Spleen (tissue), 11 donors: ENCODE data around the gene TNFRSF25. TPM values are rescaled to one million over a fixed set of nuclear protein-coding genes. Genes with fewer than 3 reads are reported as not detected.

Source experiments
- DNase-seq: peaks from one replicate; pipeline ENCODE4 v3.0.0-alpha.2; 2020
- H3K27ac ChIP-seq, 8 donors: fragments of 200-600 bp; sonication (generic) in 7 of 8; 1 replicate in 4 of 8; 2 replicates in 4 of 8; pipeline versions ENCODE4 v1.5.0 to v1.8.0; 2016 to 2021; ENCODE audit warnings: inconsistent platforms in 4 of 8, mild to moderate bottlenecking in 4 of 8, moderate library complexity in 1 of 8
- H3K27me3 ChIP-seq, 7 donors: fragments of 200-600 bp; sonication (generic) in 6 of 7; replicated peaks in 1 of 7; 1 replicate in 4 of 7; 2 replicates in 3 of 7; pipeline versions ENCODE4 v1.5.0 to v1.8.0; 2016 to 2021; ENCODE audit warnings: inconsistent platforms in 3 of 7, mild to moderate bottlenecking in 1 of 7
- H3K36me3 ChIP-seq, 6 donors: fragments of 200-600 bp; sonication (generic) in 5 of 6; 1 replicate in 4 of 6; 2 replicates in 2 of 6; pipeline versions ENCODE4 v1.5.0 to v1.8.0; 2016 to 2021; ENCODE audit warnings: inconsistent platforms in 2 of 6
- H3K4me1 ChIP-seq, 6 donors: fragments of 200-600 bp; sonication (generic) in 5 of 6; 1 replicate in 3 of 6; 2 replicates in 3 of 6; pipeline versions ENCODE4 v1.5.0 to v1.8.0; 2016 to 2021; ENCODE audit warnings: inconsistent platforms in 3 of 6
- H3K4me3 ChIP-seq, 8 donors: fragments of 200-600 bp; sonication (generic) in 7 of 8; 1 replicate in 4 of 8; 2 replicates in 4 of 8; pipeline versions ENCODE4 v1.5.0 to v1.8.0; 2016 to 2021; ENCODE audit warnings: inconsistent platforms in 4 of 8, mild to moderate bottlenecking in 4 of 8, moderate library complexity in 2 of 8
- H3K9me3 ChIP-seq, 8 donors: fragments of 200-600 bp; sonication (generic) in 7 of 8; 1 replicate in 4 of 8; 2 replicates in 4 of 8; pipeline versions ENCODE4 v1.5.0 to v1.8.0; 2016 to 2021; ENCODE audit warnings: inconsistent platforms in 4 of 8
- POLR2A ChIP-seq, 3 donors: fragments of 450-650 bp; IDR thresholded peaks; one replicate each; pipeline ENCODE4 v1.5.1; 2017; ENCODE audit warnings: antibody characterized with exemption in 3 of 3, mild to moderate bottlenecking in 1 of 3
- POLR2AphosphoS5 ChIP-seq, 3 donors: sonication (generic); formaldehyde crosslinking; IDR thresholded peaks; one replicate each; pipeline ENCODE4 v1.5.1; 2017; ENCODE audit warnings: antibody characterized with exemption in 3 of 3
- WGBS, 5 donors: extraction: QIAGEN DNeasy Blood & Tissue Kit in 3 of 5; methylation state at CpG; one replicate each; pipeline versions ENCODE4 v1.1.5 to v1.1.7; 2013 to 2018; 5-methylcytosine and 5-hydroxymethylcytosine counted together
- intact Hi-C: fragments of 100-400 bp; cut with DNase I; formaldehyde crosslinking; loops from one replicate; pipeline ENCODE4 v1.15.0; 2023; ENCODE audit warnings: low total_unique reads
- polyA plus RNA-seq, 3 donors: library from polyadenylated mRNA; stranded (reverse); fragments of 200-250 nt; gene quantifications; one replicate each; pipeline ENCODE4 v1.2.1, GENCODE V29; 2013
- total RNA-seq, 7 donors: library from RNA; depleted of rRNA in 3 of 7; stranded (reverse); fragments of >200 nt in 3 of 7; fragmentation: NEBNext Ultra II Directional in 4 of 7; extraction: Animal tissue kit (Norgen Biotek cat#: 25700) in 4 of 7; gene quantifications; one replicate each; pipeline versions ENCODE4 v1.1.0 to v1.2.1, GENCODE V29; 2016 to 2021
- TF ChIP-seq, protein P1 (sequence below), 11 experiments: fragments of 200-600 bp in 7 of 11; fragments of 450-650 bp in 4 of 11; sonication (generic) in 4 of 11; IDR thresholded peaks in 8 of 11; conservative IDR thresholded peaks in 3 of 11; 1 replicate in 7 of 11; 2 replicates in 4 of 11; pipeline versions ENCODE4 v1.4.0 to v1.8.0; 2016 to 2021; ENCODE audit warnings: antibody characterized with exemption in 11 of 11, inconsistent platforms in 4 of 11, mild to moderate bottlenecking in 1 of 11
- donor health status: healthy with polysubstance abuse.
- donor health status: DM: no; HTN: no; CAD: no; lungs with moderate emphysema.
- donor health status: DM: no; HTN: no; CAD: no.
- donor health status: Bipolar disorder and iron deficiency.
- donor health status: healthy.
- donor health status: DM: no; HTN: no; CAD: no.
- donor health status: DM: yes; HTN: yes; CAD: no.

The TNFRSF25 gene
- total and polyA plus RNA-seq, 10 donors: 30.9 to 147 (median 66.8) TPM

DNA sequence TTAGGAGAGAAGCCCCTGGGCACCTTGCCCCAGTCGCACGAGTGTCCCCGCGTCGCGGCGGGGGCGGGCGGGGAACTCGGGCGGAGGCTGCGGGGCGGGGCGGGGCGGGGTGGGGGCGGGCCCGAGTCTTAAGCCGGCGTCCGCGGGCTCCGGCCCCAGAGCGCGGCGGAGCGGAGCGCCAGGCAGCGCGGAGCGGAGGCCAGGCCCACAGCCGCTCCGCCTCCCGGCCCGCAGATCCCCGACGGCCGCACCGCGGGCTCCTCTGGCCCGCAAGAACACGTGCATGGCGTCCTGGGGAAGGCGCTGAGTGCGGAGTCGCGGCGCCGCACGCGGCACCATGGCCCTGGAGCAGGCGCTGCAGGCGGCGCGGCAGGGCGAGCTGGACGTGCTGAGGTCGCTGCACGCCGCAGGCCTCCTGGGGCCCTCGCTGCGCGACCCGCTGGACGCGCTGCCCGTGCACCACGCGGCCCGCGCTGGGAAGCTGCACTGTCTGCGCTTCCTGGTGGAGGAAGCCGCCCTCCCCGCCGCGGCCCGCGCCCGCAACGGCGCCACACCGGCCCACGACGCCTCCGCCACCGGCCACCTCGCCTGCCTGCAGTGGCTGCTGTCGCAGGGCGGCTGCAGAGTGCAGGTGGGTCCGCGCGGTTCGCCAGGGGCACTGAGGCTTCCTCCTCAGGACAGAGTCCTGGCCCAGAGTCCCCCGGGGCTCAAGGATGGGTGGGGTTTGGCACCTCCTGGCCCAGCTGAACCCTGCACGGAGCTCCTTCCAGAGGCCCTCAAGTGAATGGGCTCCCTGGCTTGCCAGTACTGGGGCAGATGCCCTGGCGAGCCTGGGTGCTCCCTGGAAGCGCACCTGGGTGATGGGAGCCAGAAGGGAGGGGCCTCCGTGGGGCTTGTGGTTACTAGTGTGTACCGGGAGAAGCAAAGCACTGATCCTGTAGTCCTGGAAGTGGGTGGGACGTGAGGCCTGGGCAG, 41.1 kb downstream of the TNFRSF25 start, which contains the start of gene ESPN:
Gene ESPN, plus strand, starts transcription at position 158 of the 975 bp plus-strand sequence. Its CDS starts 180 bp downstream, at position 338.
- H3K27ac ChIP-seq: no peak within 1 kb of the TSS
- H3K4me1 ChIP-seq: peaks cover 19 to 45% (median 37%) of the 10 kb centered on the region in 6 donors
- peak within 1 kb of the TSS in 7 of 8 donors; percentile 23 to 70 (median 36) for H3K4me3 ChIP-seq
- TF ChIP-seq POLR2A (IDR thresholded peaks at IDR 0.05): no peak
- TF ChIP-seq, protein P1, sequence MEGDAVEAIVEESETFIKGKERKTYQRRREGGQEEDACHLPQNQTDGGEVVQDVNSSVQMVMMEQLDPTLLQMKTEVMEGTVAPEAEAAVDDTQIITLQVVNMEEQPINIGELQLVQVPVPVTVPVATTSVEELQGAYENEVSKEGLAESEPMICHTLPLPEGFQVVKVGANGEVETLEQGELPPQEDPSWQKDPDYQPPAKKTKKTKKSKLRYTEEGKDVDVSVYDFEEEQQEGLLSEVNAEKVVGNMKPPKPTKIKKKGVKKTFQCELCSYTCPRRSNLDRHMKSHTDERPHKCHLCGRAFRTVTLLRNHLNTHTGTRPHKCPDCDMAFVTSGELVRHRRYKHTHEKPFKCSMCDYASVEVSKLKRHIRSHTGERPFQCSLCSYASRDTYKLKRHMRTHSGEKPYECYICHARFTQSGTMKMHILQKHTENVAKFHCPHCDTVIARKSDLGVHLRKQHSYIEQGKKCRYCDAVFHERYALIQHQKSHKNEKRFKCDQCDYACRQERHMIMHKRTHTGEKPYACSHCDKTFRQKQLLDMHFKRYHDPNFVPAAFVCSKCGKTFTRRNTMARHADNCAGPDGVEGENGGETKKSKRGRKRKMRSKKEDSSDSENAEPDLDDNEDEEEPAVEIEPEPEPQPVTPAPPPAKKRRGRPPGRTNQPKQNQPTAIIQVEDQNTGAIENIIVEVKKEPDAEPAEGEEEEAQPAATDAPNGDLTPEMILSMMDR (IDR thresholded peaks at IDR 0.05 in 8 of 11, conservative IDR thresholded peaks at IDR 0.05 in 3 of 11): no peak
- TF ChIP-seq POLR2AphosphoS5 (IDR thresholded peaks at IDR 0.05): no peak
- peaks cover 12 to 100% (median 62%) of the 10 kb centered on the region in 7 donors for H3K27me3 ChIP-seq
- intact Hi-C loops: no loop called here
- WGBS, 5 donors: 5 to 8% (median 6%) methylated on average over 37 to 99 of the region's 99 CpGs
- DNase-seq: no peak
- H3K9me3 ChIP-seq: no peaks in the 10 kb centered on the region
- no peaks in the 10 kb centered on the region for H3K36me3 ChIP-seq

DNA sequence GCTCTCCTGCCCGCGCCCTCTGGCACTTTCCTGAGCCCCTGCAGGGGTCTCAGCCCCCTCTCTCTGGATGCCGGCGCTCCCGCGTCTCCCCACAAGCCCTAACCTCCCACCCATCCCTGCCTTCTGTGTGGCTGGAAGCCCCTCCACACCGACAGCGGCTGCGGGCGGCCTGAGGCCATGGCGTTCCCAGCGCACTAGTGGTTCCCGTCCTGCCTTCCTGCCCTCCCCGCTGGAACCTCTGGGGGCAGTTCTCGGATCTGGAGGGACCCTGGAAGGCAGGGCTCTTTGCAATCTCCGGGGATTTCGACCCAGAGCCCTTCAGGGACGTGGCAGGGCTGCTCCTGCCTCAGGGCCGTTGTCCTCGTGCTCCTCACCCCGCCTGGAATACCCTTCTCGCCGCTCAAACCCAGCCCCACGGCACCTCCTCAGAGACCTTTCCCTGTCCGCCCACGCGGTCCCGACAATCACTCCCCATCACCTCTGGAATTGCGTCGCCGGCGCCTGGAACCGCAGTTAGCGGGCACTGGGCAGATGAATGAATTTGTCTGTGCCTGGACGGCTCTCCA, 41.9 kb downstream of the TNFRSF25 start:
- no peak for TF ChIP-seq POLR2AphosphoS5 (IDR thresholded peaks at IDR 0.05)
- TF ChIP-seq POLR2A (IDR thresholded peaks at IDR 0.05): no peak
- TF ChIP-seq, protein P1 (IDR thresholded peaks at IDR 0.05 in 8 of 11, conservative IDR thresholded peaks at IDR 0.05 in 3 of 11): no peak
- Histone ChIP-seq H3K4me3 (peak overlapping the region in 6 of 8 donors; percentile 0 to 70 (median 35)), H3K36me3 (no peaks in the 10 kb centered on the region), H3K4me1 (peaks cover 27 to 53% (median 45%) of the 10 kb centered on the region in 6 donors), H3K9me3 (no peaks in the 10 kb centered on the region), H3K27me3 (peaks cover 19 to 100% (median 70%) of the 10 kb centered on the region in 7 donors), H3K27ac (no peak overlapping the region)
- no peak for DNase-seq
- 7 to 21% (median 10%) methylated on average over 29 to 35 of the region's 35 CpGs for WGBS, 5 donors
- intact Hi-C loops: no loop called here

GRCh38 chr1:6423321-6423999, 42.5 kb downstream of the TNFRSF25 start:
- peak overlapping the region in 4 of 8 donors; percentile 0 to 70 (median 20) for H3K4me3 ChIP-seq
- H3K4me1 ChIP-seq: peaks cover 28 to 59% (median 51%) of the 10 kb centered on the region in 6 donors
- DNase-seq: peak; percentile 87
- no peaks in the 10 kb centered on the region for H3K9me3 ChIP-seq
- intact Hi-C loops: no loop called here
- WGBS, 5 donors: 6 to 12% (median 7%) methylated on average over 13 to 24 of the region's 24 CpGs
- peaks cover 23 to 100% (median 76%) of the 10 kb centered on the region in 7 donors for H3K27me3 ChIP-seq
- H3K27ac ChIP-seq: no peak overlapping the region
- H3K36me3 ChIP-seq: no peaks in the 10 kb centered on the region
- TF ChIP-seq, protein P1 (IDR thresholded peaks at IDR 0.05 in 8 of 11, conservative IDR thresholded peaks at IDR 0.05 in 3 of 11): peak; percentile 10 to 81 (median 62)
- no peak for TF ChIP-seq POLR2A (IDR thresholded peaks at IDR 0.05)
- peak in 1 of 3 donors; percentile 20 for TF ChIP-seq POLR2AphosphoS5 (IDR thresholded peaks at IDR 0.05)
